GM10266 (cell line): Measurements from ENCODE around the gene DNAJB2.

ENCODE experiments used
- DNase-seq: peaks from one replicate; pipeline ENCODE4 v3.0.0; 2012; ENCODE audit errors: extremely low spot score
- CTCF ChIP-seq: IDR thresholded peaks from 2 replicates; pipeline ENCODE4 v1.5.1; 2012; ENCODE audit warnings: mild to moderate bottlenecking, low read depth; ENCODE audit not compliant: control insufficient read depth, insufficient read depth; ENCODE audit errors: missing control alignments

DNAJB2 gene

DNA sequence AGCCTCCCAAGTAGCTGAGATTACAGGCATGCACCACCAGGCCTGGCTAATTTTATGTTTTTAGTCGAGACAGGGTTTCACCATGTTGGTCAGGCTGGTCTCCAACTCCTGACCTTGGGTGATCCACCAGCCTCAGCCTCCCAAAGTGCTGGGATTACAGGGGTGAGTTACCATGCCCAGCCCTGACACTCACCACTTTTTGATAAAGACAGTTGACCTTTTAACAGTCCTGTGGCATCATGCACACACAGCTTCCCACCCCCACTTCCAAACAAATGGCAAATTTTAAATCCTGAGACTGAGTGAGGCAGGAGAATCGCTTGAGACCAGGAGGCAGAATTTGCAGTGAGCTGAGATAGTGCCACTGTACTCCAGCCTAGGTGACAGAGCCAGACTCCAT, 6.2 kb upstream of the DNAJB2 start:
- no peak for DNase-seq
- no peak for TF ChIP-seq CTCF

- no peak for DNase-seq
- TF ChIP-seq CTCF, result no peak
These were observed 5.2 kb upstream of the DNAJB2 start for GRCh38 chr2:219273937-219274336.

DNA sequence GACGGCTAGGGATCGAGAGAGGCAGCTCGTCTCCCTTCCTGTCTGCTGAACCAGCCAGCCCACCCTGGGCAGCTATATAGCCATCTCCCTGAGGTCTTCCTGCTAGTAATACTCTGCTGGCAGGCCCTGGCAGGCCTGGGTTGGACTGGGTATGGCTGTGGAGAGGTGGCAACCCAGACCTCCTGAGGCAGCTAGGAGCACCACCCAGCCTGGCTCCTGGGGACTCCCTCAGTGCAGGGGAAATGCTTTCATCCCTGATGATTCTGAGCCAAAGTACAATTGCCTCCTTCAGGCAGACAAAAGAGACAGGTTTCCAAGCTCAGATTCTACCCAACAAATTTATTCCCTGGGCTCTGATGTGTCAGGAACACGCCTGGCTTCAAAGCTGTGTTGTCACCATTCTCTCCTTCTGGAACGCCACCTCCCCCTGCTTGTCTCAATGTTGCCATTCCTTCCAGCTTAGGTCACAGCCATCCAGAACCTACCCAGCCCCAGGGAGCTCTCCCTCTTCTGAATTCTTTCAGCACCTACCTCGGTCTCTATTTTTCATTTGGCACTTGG, 4.7 kb upstream of the DNAJB2 start:
- no peak for DNase-seq
- no peak for TF ChIP-seq CTCF

DNA sequence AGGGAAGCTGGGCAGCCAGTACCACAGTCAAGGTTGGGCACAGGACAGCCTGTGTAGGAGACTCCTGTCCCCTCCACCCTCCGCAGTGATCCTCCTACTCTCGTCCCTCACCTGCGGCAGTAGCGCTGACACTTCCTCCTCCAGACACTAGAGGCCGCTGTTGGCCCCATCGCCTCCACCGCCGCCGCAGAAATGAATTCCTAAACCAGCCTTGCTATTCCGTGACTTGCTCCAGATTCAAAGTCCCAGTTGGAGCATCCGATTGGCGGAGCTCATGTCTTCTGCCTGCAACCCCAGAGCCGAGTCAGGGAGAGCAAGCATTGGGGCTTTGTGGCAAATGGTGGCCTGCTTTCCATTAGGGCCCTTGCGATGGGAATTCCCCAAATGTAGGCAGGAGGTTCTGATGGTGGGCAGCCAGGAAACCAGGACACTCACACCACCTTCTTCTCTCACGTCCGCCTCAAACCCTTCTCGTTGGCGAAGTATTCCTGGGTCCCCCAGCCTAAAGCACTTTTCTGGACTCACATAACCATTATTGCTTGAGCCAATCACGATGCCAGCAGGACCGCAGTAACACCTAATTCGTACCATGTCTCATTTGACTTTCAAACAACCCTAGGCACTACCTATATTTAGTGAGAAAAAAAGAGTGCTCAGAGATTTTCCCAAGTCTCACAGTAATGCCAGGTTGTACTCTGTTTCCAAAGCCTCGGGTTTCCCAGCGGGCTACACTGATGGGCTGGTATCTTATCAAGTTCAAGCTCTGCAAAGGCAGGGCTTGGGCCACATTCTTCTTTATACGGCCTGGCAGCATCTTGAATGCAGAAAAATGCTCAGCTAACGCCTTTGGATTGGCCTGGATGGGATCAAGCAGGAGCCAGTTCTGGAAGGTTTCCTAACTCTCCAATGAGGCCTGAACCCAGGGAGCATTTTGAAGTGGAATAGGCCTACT, 1.2 kb upstream of the DNAJB2 start:
- TF ChIP-seq CTCF, result peak; percentile 98
- DNase-seq, result peak; percentile 76

DNA sequence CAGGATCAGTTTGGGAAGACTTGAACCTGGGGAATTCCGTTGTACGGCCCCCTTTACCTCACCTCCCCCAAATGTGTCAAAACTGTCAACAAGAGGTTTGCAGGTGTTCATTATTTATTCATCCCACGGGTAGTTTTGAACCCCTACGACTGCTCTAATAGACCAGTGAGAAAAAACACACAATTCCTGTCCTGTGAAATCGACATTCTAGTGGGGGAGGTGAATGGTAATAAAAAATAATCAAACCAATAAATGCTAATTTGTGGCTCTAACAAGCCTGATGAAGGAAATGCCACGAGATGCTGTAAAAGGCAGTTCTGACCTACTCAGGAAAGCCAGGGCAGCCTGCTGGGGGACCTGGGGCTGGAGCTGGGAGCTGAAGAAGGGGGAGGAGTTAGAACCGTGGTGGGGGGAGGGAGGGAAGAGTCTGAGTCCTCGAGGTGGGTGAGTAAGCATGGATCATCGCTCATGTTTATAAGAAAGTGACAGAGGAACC, 463 bp upstream of the DNAJB2 start:
- peak; percentile 37 for DNase-seq
- no peak for TF ChIP-seq CTCF

GRCh38 chr2:219279916-219280516, 850 bp downstream of the DNAJB2 start:
- no peak for TF ChIP-seq CTCF
- no peak for DNase-seq
